Stimulated activated CD8-positive, alpha-beta memory T cell treated with anti-CD3 and anti-CD28 coated beads, Interleukin-15, amount 100 ng/mL, for 24 hours (primary cell): ENCODE data around the gene GALNT18.

Experiments
- DNase-seq: peaks from one replicate; pipeline ENCODE4 v3.0.0-alpha.2; 2020; ENCODE audit warnings: low read depth

Gene GALNT18

GRCh38 chr11:11498195-11498594 lies 123.6 kb downstream of the GALNT18 start:
- DNase-seq, result no peak

GRCh38 chr11:11496879-11497278 lies 124.9 kb downstream of the GALNT18 start:
- no peak for DNase-seq

GRCh38 chr11:11494348-11494747 lies 127.5 kb downstream of the GALNT18 start:
- DNase-seq, result no peak

- no peak for DNase-seq
Measured at GRCh38 chr11:11493698-11494097, 128.1 kb downstream of the GALNT18 start.

- DNase-seq, result no peak
Measured at GRCh38 chr11:11491589-11491988, 130.2 kb downstream of the GALNT18 start.

- DNase-seq, result no peak
Measured at GRCh38 chr11:11491014-11491413, 130.8 kb downstream of the GALNT18 start.

- DNase-seq, result no peak
Measured at GRCh38 chr11:11486423-11486822, 135.4 kb downstream of the GALNT18 start.

GRCh38 chr11:11486002-11486401 lies 135.8 kb downstream of the GALNT18 start:
- no peak for DNase-seq

- DNase-seq, result no peak
Measured at GRCh38 chr11:11483627-11484026, 138.2 kb downstream of the GALNT18 start.

GRCh38 chr11:11482730-11483129 lies 139.1 kb downstream of the GALNT18 start:
- no peak for DNase-seq

GRCh38 chr11:11481371-11481770 lies 140.4 kb downstream of the GALNT18 start:
- DNase-seq, result no peak

- DNase-seq, result no peak
Measured at GRCh38 chr11:11480971-11481370, 140.8 kb downstream of the GALNT18 start.

GRCh38 chr11:11478687-11479086 lies 143.1 kb downstream of the GALNT18 start:
- no peak for DNase-seq

GRCh38 chr11:11477695-11478420 lies 143.9 kb downstream of the GALNT18 start:
- DNase-seq, result no peak

GRCh38 chr11:11476971-11477645 lies 144.7 kb downstream of the GALNT18 start:
- no peak for DNase-seq

GRCh38 chr11:11476499-11476898 lies 145.3 kb downstream of the GALNT18 start:
- DNase-seq, result no peak

- no peak for DNase-seq
Measured at GRCh38 chr11:11472106-11472505, 149.7 kb downstream of the GALNT18 start.

- DNase-seq, result no peak
Measured at GRCh38 chr11:11471201-11471600, 150.6 kb downstream of the GALNT18 start.

GRCh38 chr11:11468954-11469353 lies 152.9 kb downstream of the GALNT18 start:
- DNase-seq, result no peak

GRCh38 chr11:11467312-11467711 lies 154.5 kb downstream of the GALNT18 start:
- DNase-seq, result no peak

- no peak for DNase-seq
Measured at GRCh38 chr11:11464555-11464954, 157.2 kb downstream of the GALNT18 start.

- DNase-seq, result no peak
Measured at GRCh38 chr11:11463405-11463804, 158.4 kb downstream of the GALNT18 start.

GRCh38 chr11:11461473-11461872 lies 160.3 kb downstream of the GALNT18 start:
- DNase-seq, result no peak

GRCh38 chr11:11459578-11459977 lies 162.2 kb downstream of the GALNT18 start:
- no peak for DNase-seq
